Nephron progenitor cell (in vitro differentiated cells): ENCODE results near the gene AMPD3.

Experiments used
- DNase-seq: peaks from one replicate; pipeline ENCODE4 v3.0.0; 2021
- H3K27ac Mint-ChIP-seq: 2 replicates; pipeline ENCODE4 v1.8.0; 2021; ENCODE audit warnings: mild to moderate bottlenecking, moderate library complexity, mixed read lengths
- H3K27me3 Mint-ChIP-seq: 2 replicates; pipeline ENCODE4 v1.8.0; 2021; ENCODE audit warnings: mild to moderate bottlenecking, low read depth, mixed read lengths; ENCODE audit not compliant: poor library complexity
- H3K36me3 Mint-ChIP-seq: 2 replicates; pipeline ENCODE4 v1.8.0; 2021; ENCODE audit warnings: low read depth, mixed read lengths
- H3K4me1 Mint-ChIP-seq: 2 replicates; pipeline ENCODE4 v1.8.0; 2021; ENCODE audit warnings: mixed read lengths
- H3K4me3 Mint-ChIP-seq: 2 replicates; pipeline ENCODE4 v1.8.0; 2021; ENCODE audit warnings: mild to moderate bottlenecking, moderate library complexity, mixed read lengths
- H3K9me3 Mint-ChIP-seq: 2 replicates; pipeline ENCODE4 v1.8.0; 2021; ENCODE audit warnings: mild to moderate bottlenecking, moderate library complexity, mixed read lengths
- TF ChIP-seq, protein P1 (sequence below): fragments of 200-600 bp; sonication (generic); IDR thresholded peaks from 2 replicates; pipeline ENCODE4 v1.5.0; 2021; ENCODE audit warnings: antibody characterized with exemption

AMPD3 gene

DNA sequence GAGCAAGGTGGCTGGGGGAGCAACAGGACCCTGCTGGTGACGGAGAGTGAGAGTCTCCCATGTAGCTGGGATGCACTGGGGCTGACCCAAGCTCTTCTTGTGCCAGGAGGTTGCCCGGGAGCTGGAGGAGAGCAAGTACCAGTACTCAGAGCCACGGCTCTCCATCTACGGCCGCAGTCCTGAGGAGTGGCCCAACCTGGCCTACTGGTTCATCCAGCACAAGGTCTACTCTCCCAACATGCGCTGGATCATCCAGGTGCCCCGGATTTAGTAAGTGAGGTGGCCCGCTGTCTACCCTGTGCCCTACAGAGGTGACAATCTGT lies 40.4 kb downstream of the AMPD3 start:
- no peak overlapping the region for H3K4me3 Mint-ChIP-seq
- no peak for DNase-seq
- peaks cover 6% of the 10 kb centered on the region for H3K27me3 Mint-ChIP-seq
- no peaks in the 10 kb centered on the region for H3K9me3 Mint-ChIP-seq
- no peak overlapping the region for H3K27ac Mint-ChIP-seq
- H3K36me3 Mint-ChIP-seq = peaks cover 38% of the 10 kb centered on the region
- peaks cover 55% of the 10 kb centered on the region for H3K4me1 Mint-ChIP-seq
- TF ChIP-seq, protein P1, sequence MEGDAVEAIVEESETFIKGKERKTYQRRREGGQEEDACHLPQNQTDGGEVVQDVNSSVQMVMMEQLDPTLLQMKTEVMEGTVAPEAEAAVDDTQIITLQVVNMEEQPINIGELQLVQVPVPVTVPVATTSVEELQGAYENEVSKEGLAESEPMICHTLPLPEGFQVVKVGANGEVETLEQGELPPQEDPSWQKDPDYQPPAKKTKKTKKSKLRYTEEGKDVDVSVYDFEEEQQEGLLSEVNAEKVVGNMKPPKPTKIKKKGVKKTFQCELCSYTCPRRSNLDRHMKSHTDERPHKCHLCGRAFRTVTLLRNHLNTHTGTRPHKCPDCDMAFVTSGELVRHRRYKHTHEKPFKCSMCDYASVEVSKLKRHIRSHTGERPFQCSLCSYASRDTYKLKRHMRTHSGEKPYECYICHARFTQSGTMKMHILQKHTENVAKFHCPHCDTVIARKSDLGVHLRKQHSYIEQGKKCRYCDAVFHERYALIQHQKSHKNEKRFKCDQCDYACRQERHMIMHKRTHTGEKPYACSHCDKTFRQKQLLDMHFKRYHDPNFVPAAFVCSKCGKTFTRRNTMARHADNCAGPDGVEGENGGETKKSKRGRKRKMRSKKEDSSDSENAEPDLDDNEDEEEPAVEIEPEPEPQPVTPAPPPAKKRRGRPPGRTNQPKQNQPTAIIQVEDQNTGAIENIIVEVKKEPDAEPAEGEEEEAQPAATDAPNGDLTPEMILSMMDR = no peak

DNA sequence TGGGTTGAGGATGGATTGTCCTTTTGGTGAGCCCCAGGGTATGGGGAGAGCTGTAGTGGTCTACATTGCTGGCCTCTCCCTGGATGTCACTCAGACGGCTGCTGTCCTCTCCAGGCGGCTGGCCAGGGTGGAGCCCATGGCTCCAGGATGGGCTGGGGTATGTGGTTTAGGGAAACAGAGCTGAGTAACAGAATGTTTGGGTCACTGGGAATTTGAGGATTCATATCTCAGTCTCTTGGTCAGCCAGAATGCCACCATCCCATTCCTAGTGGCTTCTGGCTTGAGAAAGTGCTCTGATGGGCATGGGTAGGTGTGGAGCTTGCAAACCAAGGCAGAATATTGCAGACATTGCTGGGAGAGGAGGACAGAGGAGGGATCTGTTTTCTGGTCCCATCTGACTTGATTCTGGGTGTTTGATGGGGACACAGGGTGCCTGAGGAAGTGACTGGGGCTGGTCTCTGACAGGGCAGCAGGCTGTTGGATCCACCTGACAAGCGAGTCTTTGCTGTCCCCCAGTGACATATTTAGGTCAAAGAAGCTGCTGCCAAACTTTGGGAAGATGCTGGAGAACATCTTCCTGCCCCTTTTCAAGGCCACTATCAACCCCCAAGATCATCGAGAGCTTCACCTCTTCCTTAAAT lies 41.4 kb downstream of the AMPD3 start:
- peaks cover 35% of the 10 kb centered on the region for H3K36me3 Mint-ChIP-seq
- H3K4me1 Mint-ChIP-seq = peaks cover 45% of the 10 kb centered on the region
- H3K9me3 Mint-ChIP-seq = no peaks in the 10 kb centered on the region
- H3K4me3 Mint-ChIP-seq = no peak overlapping the region
- TF ChIP-seq, protein P1 = no peak
- peak overlapping the region; percentile 27 for H3K27ac Mint-ChIP-seq
- H3K27me3 Mint-ChIP-seq = peaks cover 6% of the 10 kb centered on the region
- no peak for DNase-seq

DNA sequence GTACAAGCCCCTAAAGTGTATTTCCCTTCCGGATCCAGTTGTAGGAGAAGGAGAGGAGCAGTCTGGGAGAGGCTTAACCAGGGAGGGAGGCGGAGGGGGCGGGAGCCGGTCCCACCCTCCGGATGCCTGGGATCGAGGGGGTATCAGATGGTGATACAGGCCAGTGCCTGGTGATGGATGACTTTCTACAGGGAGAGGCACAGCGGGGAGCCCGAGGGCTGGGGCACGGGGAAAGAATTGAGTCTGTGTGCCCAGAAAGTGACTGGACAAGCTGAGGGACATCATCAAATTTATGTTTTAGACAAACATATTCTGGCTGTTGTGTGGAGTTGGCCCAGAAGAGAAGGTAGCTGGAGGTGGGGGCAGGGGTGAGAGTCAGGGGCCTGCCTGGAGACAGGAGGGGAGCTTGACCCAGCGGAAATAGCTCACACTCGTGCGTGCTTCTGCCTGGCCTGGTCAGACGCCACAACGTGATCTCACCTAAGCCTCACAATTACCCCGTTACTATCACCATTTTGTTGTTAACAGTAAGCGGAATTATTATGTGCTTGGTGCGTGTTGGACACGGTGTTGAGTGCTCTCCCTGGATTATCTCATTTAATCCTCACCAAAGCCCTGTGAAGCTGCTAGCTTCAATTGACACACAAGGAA lies 42.4 kb downstream of the AMPD3 start:
- Mint-ChIP-seq H3K36me3 (peaks cover 28% of the 10 kb centered on the region), H3K9me3 (no peaks in the 10 kb centered on the region), H3K4me1 (peaks cover 34% of the 10 kb centered on the region), H3K4me3 (peak overlapping the region; percentile 34), H3K27ac (peak overlapping the region; percentile 51), H3K27me3 (peaks cover 6% of the 10 kb centered on the region)
- DNase-seq = peak; percentile 29
- TF ChIP-seq, protein P1 = no peak

DNA sequence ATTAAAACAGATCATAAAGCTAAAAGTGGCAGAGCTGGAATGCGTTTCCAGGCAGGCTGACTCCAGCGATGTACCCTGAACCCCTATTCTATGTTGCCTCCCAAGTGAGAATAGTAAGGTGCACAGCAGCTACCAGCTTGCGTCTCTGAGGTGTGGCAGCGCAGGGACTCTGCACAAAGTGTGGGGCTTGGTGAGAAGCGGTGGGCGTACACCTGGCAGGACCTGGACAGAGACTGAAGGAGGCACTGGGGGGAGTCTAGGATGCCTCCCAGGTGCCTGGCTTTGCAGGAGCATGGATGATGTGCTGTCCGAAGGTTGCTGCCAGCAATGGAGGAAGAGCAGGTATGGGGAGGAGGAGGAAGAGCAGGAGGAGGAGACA lies 42.9 kb downstream of the AMPD3 start:
- H3K4me1 Mint-ChIP-seq = peaks cover 29% of the 10 kb centered on the region
- H3K9me3 Mint-ChIP-seq = no peaks in the 10 kb centered on the region
- peaks cover 6% of the 10 kb centered on the region for H3K27me3 Mint-ChIP-seq
- no peak for DNase-seq
- H3K4me3 Mint-ChIP-seq = no peak overlapping the region
- H3K36me3 Mint-ChIP-seq = peaks cover 28% of the 10 kb centered on the region
- TF ChIP-seq, protein P1 = no peak
- H3K27ac Mint-ChIP-seq = no peak overlapping the region

DNA sequence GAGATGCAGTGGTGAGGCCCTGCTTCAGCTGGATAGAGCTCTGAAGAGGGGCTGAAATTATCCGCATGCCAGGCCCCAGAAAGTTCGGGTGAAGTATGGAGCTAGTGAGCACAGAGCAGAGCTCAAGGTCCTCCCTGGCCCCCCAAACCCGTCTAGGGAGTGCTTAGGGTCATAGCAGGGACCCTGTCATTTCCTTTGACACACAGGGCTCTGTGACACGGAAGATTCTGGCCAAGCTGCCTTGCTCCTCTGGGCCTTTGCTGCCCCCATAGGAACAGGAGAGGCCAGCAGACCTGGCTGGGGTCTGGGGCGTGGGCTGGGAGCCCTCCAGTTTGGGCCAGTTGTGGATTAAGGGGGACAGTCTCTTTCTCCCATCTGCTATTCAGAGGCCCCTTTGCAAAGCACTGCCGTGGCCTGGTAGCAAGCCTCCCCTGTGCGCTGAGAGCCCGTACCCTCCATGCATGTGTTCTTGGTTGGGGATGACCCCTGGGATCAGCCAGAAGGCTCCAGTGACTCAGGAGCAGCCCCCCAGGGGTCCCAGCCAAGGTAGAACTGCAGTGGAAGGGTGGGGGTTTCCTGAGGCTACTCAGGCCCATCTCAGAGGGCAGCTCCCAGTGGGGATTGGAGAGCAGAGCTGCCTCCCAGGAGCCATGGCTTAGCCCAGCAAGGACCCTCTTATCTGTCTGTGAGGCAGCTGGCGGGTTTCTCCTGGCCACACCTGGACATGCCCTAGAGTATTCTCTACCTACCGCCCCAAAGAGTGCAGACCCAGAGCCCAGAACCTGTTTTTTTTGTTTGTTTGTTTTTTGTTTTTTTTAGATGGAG lies 43.6 kb downstream of the AMPD3 start:
- Mint-ChIP-seq H3K9me3 (no peaks in the 10 kb centered on the region), H3K36me3 (peaks cover 26% of the 10 kb centered on the region), H3K27me3 (peaks cover 6% of the 10 kb centered on the region), H3K4me1 (peaks cover 24% of the 10 kb centered on the region), H3K4me3 (no peak overlapping the region), H3K27ac (no peak overlapping the region)
- TF ChIP-seq, protein P1 = no peak
- no peak for DNase-seq
